OCI-LY3 (cell line): Measurements from ENCODE around the gene GFRA4.

Experiments
- H2AFZ ChIP-seq: fragments of 200-600, 300-600 bp; shearing (Covaris generic); 2 replicates; pipeline ENCODE4 v1.6.0; 2014; ENCODE audit warnings: antibody characterized with exemption, low read depth, low read length
- H3K27ac ChIP-seq: fragments of 200-600, 300-600 bp; sonication (generic); 2 replicates; pipeline ENCODE4 v1.5.1; 2014; ENCODE audit warnings: mild to moderate bottlenecking, low read length, moderate library complexity, mixed read lengths
- H3K27me3 ChIP-seq: fragments of 200-600, 300-600 bp; sonication (generic); 2 replicates; pipeline ENCODE4 v1.6.1; 2014; ENCODE audit warnings: low read depth, low read length, mixed read lengths
- H3K36me3 ChIP-seq: fragments of 200-600, 300-600 bp; sonication (generic); replicated peaks from 2 replicates; pipeline ENCODE3; 2014; ENCODE audit warnings: low read depth, low read length, mixed read lengths
- H3K4me1 ChIP-seq: fragments of 300-600, 200-600 bp; sonication (generic); 2 replicates; pipeline ENCODE4 v1.6.1; 2014; ENCODE audit warnings: low read length, mixed read lengths
- H3K4me2 ChIP-seq: fragments of 200-600, 300-600 bp; sonication (generic); 2 replicates; pipeline ENCODE4 v1.6.1; 2014; ENCODE audit warnings: low read length, mixed read lengths
- H3K4me3 ChIP-seq: fragments of 300-600, 200-600 bp; sonication (generic); 2 replicates; pipeline ENCODE4 v1.5.1; 2014; ENCODE audit warnings: antibody characterized with exemption, mild to moderate bottlenecking, low read length, moderate library complexity
- H3K79me2 ChIP-seq: fragments of 300-600, 200-600 bp; shearing (Covaris generic); 2 replicates; pipeline ENCODE4 v1.6.1; 2014; ENCODE audit warnings: mild to moderate bottlenecking, low read length, mixed read lengths
- H3K9ac ChIP-seq: fragments of 300-600, 200-600 bp; shearing (Covaris generic); 2 replicates; pipeline ENCODE4 v1.6.0; 2014; ENCODE audit warnings: mild to moderate bottlenecking, low read length, moderate library complexity
- H3K9me3 ChIP-seq: fragments of 200-600, 300-600 bp; shearing (Covaris generic); 2 replicates; pipeline ENCODE4 v1.6.1; 2014; ENCODE audit warnings: low read length, mixed read lengths; ENCODE audit not compliant: insufficient read depth
- H4K20me1 ChIP-seq: fragments of 200-600, 300-600 bp; sonication (generic); 2 replicates; pipeline ENCODE4 v1.6.1; 2016; ENCODE audit warnings: low read length, mixed read lengths; ENCODE audit not compliant: insufficient read depth
- EZH2phosphoT487 ChIP-seq: fragments of 200-600 bp; shearing (Covaris generic); IDR thresholded peaks from 2 replicates; pipeline ENCODE4 v1.6.1; 2018; ENCODE audit warnings: antibody characterized with exemption, mixed run types, low read depth
- TF ChIP-seq, protein P1 (sequence below): fragments of 200-600, 300-600 bp; sonication (generic); IDR thresholded peaks from 2 replicates; pipeline ENCODE4 v1.5.1; 2014; ENCODE audit warnings: antibody characterized with exemption, low read length, low read depth

The GFRA4 gene

DNA sequence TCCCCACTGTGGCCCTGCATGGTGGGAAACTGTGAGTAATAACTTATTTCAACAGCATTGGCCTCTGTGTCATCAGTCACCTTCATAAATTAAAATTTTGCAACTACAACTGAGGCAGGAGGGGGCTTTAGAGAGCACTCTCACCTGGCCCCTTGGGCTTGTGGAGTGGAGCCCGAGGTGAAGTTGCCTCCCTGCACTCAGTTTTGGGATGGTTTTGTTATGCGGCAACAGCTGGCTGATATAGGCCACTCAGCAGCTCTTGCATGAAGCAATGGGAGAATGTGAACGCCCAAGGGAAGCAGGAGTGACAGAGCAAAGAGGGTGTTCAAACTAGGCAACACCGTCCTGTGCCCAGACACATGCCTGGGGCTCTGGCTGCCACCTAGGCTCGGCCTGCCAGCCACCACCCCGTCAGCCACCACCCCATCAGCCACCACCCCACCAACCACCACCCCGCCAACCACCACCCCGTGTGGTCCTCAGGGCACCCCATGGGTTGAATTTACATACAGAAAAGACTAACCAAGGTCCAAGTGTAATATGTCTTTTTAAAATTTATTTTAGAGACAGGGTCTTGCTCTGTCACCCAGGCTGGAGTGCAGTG lies 4.3 kb upstream of the GFRA4 start:
- no peak overlapping the region for H3K4me2 ChIP-seq
- TF ChIP-seq EZH2phosphoT487 = no peak
- TF ChIP-seq, protein P1, sequence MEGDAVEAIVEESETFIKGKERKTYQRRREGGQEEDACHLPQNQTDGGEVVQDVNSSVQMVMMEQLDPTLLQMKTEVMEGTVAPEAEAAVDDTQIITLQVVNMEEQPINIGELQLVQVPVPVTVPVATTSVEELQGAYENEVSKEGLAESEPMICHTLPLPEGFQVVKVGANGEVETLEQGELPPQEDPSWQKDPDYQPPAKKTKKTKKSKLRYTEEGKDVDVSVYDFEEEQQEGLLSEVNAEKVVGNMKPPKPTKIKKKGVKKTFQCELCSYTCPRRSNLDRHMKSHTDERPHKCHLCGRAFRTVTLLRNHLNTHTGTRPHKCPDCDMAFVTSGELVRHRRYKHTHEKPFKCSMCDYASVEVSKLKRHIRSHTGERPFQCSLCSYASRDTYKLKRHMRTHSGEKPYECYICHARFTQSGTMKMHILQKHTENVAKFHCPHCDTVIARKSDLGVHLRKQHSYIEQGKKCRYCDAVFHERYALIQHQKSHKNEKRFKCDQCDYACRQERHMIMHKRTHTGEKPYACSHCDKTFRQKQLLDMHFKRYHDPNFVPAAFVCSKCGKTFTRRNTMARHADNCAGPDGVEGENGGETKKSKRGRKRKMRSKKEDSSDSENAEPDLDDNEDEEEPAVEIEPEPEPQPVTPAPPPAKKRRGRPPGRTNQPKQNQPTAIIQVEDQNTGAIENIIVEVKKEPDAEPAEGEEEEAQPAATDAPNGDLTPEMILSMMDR = no peak
- no peak overlapping the region for H3K9ac ChIP-seq
- no peaks in the 10 kb centered on the region for H3K36me3 ChIP-seq
- H3K27ac ChIP-seq = no peak overlapping the region
- H3K4me1 ChIP-seq = no peaks in the 10 kb centered on the region
- no peaks in the 10 kb centered on the region for H3K27me3 ChIP-seq
- no peak overlapping the region for H3K4me3 ChIP-seq
- no peak overlapping the region for H2AFZ ChIP-seq
- no peaks in the 10 kb centered on the region for H4K20me1 ChIP-seq
- no peaks in the 10 kb centered on the region for H3K79me2 ChIP-seq
- H3K9me3 ChIP-seq = no peaks in the 10 kb centered on the region

DNA sequence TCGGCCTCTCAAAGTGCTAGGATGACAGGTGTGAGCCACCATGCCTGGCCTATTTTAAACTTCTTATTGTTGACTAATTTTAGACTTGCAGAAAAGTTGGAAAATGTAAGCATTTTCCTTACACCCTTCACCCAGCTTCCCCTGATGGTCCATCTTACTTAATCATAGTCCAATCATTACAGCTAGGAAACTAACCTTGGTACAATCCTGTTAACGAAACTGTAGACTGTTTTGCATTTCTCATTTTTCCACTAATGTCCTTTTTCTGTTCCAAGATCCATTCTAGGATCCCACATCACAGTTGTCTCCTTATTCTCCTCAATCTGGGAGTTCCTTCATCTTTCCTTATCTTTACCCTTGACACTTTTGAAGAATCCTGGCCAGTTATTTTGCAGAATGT lies 659 bp upstream of the GFRA4 start:
- Histone ChIP-seq H3K4me2 (no peak overlapping the region), H3K36me3 (no peaks in the 10 kb centered on the region), H4K20me1 (no peaks in the 10 kb centered on the region), H2AFZ (no peak overlapping the region), H3K27ac (no peak overlapping the region), H3K9me3 (no peaks in the 10 kb centered on the region), H3K79me2 (no peaks in the 10 kb centered on the region), H3K4me3 (no peak overlapping the region), H3K4me1 (peaks cover 14% of the 10 kb centered on the region), H3K27me3 (no peaks in the 10 kb centered on the region), H3K9ac (no peak overlapping the region)
- TF ChIP-seq, protein P1 = no peak
- no peak for TF ChIP-seq EZH2phosphoT487

DNA sequence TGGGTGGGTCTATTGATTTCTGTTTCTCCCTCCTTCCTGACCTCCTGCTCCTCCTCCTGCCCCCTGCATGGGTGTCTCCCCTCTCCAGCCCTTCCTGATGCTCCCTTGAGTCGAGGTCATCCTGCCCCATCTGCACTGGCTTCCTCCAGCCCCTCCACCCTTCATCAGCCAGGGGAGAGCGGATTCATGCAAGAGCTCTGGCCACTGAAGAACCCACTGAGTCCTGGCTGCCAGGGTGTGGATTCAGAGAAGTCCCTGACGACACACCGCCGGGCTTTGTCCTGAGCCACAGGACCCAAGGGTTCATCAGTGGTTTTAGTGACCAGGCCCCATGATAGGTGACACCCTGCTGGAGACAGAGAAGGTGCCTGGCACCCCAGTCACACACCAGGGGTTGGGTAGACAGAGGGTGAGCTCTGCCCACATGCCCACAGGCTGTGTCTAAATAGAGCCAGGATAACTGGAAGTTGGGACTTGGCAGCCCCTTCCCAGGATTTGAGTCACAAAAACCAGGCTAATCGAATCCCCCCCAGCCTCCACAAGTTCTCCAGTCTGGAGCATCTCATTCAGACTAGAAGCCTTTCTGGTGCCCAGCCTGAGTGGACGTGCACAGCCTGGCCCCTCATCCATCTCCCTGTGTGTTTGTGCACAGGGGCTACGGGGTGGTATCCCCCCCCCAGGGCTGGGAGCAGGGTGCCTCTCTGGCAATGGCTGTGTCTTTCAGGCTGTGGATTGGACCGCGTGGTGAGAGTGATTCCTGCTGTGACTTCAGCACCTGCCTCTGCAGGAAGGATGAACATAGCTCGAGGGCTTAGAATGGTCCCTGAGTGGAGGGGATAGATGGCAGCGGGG lies 1.2 kb downstream of the GFRA4 start:
- Histone ChIP-seq H3K9ac (no peak overlapping the region), H4K20me1 (no peaks in the 10 kb centered on the region), H3K4me2 (no peak overlapping the region), H3K79me2 (no peaks in the 10 kb centered on the region), H3K27me3 (no peaks in the 10 kb centered on the region), H3K9me3 (no peaks in the 10 kb centered on the region), H3K4me3 (no peak overlapping the region), H3K4me1 (peaks cover 23% of the 10 kb centered on the region), H3K27ac (no peak overlapping the region), H3K36me3 (no peaks in the 10 kb centered on the region), H2AFZ (no peak overlapping the region)
- TF ChIP-seq, protein P1 = no peak
- no peak for TF ChIP-seq EZH2phosphoT487

DNA sequence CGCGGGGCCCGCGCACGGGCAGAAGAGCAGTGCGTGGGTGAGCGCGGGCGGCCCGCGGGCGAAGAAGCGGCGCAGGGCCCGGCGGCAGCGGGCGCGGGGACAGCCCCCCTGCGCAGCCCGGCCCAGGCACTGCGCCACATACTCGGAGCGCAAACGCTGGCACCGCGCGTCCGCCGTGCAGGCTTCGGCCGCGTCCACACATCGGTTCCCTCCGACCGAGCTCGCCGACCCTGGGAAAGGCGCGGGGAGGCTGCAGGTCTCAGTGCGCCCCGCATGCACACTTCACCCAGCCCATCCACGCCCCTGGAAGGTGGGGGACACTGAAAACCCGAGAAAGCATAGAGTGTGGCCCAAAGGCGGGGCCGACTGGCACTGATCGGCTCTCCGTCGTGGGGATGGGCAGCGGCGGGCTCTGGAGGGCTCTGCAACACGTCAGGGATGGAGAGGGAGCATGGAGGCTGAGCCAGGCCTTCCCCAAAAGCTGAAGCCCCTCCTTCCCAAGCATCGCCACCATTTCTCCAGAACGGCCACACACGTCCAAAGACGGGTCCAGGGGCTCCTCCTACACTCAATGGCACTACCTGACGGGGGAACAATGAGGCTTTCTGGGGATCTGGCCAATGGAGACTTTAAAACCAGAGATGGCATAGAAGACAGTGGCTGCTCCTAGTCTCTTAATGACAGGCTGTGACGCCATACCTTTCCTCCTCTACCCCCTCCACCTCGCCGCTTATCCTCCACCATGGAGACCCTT lies 2.0 kb downstream of the GFRA4 start:
- TF ChIP-seq EZH2phosphoT487 = no peak
- TF ChIP-seq, protein P1 = no peak
- no peaks in the 10 kb centered on the region for H3K9me3 ChIP-seq
- no peak overlapping the region for H3K27ac ChIP-seq
- no peaks in the 10 kb centered on the region for H3K27me3 ChIP-seq
- no peaks in the 10 kb centered on the region for H3K36me3 ChIP-seq
- no peak overlapping the region for H3K9ac ChIP-seq
- no peaks in the 10 kb centered on the region for H3K79me2 ChIP-seq
- H3K4me1 ChIP-seq = peaks cover 23% of the 10 kb centered on the region
- no peak overlapping the region for H3K4me2 ChIP-seq
- no peak overlapping the region for H2AFZ ChIP-seq
- H3K4me3 ChIP-seq = no peak overlapping the region
- H4K20me1 ChIP-seq = no peaks in the 10 kb centered on the region
